NCI-H2196 treated with DMSO at 0.1 percent for 48 hours (cell line): ENCODE results near the gene PLA2G4D.

ENCODE experiments used
- DNase-seq: peaks from one replicate; lab custom pipeline; 2025; ENCODE audit not compliant: unreplicated experiment; lab: John Stamatoyannopoulos, UW

Gene PLA2G4D

GRCh38 chr15:42078903-42079302, 15.5 kb downstream of the PLA2G4D start:
- no peak for DNase-seq

- DNase-seq: no peak
Observed at GRCh38 chr15:42077689-42078088, 16.7 kb downstream of the PLA2G4D start.

GRCh38 chr15:42073418-42073817, 20.9 kb downstream of the PLA2G4D start:
- DNase-seq: no peak

- no peak for DNase-seq
Observed at GRCh38 chr15:42072141-42072685, 22.1 kb downstream of the PLA2G4D start.

GRCh38 chr15:42071717-42072116, 22.6 kb downstream of the PLA2G4D start:
- DNase-seq: no peak

- DNase-seq: no peak
Observed at GRCh38 chr15:42070976-42071350, 23.4 kb downstream of the PLA2G4D start.

GRCh38 chr15:42070279-42070975, 23.9 kb downstream of the PLA2G4D start:
- DNase-seq: no peak

- no peak for DNase-seq
Observed at GRCh38 chr15:42069496-42070278, 24.7 kb downstream of the PLA2G4D start.

GRCh38 chr15:42069025-42069424, 25.3 kb downstream of the PLA2G4D start:
- DNase-seq: no peak

GRCh38 chr15:42068601-42069000, 25.8 kb downstream of the PLA2G4D start:
- DNase-seq: no peak

GRCh38 chr15:42066764-42067415, 27.5 kb downstream of the PLA2G4D start:
- no peak for DNase-seq

- DNase-seq: no peak
Observed at GRCh38 chr15:42065468-42065867, 28.9 kb downstream of the PLA2G4D start.

GRCh38 chr15:42065033-42065432, 29.3 kb downstream of the PLA2G4D start:
- no peak for DNase-seq

- DNase-seq: no peak
Observed at GRCh38 chr15:42064271-42064670, 30.1 kb downstream of the PLA2G4D start.

GRCh38 chr15:42063122-42063848, 31.1 kb downstream of the PLA2G4D start:
- no peak for DNase-seq

GRCh38 chr15:42062284-42062806, 32.0 kb downstream of the PLA2G4D start:
- DNase-seq: no peak

- no peak for DNase-seq
Observed at GRCh38 chr15:42060797-42061196, 33.6 kb downstream of the PLA2G4D start.

- no peak for DNase-seq
Observed at GRCh38 chr15:42060477-42060763, 33.9 kb downstream of the PLA2G4D start.

- no peak for DNase-seq
Observed at GRCh38 chr15:42059661-42060476, 34.5 kb downstream of the PLA2G4D start.

GRCh38 chr15:42058791-42059190, 35.6 kb downstream of the PLA2G4D start:
- no peak for DNase-seq
